OCI-LY3 (cell line): Measurements from ENCODE around the gene POLR2L.

Experiments used
- H2AFZ ChIP-seq: fragments of 200-600, 300-600 bp; shearing (Covaris generic); 2 replicates; pipeline ENCODE4 v1.6.0; 2014; ENCODE audit warnings: antibody characterized with exemption, low read depth, low read length
- H3K27ac ChIP-seq: fragments of 200-600, 300-600 bp; sonication (generic); 2 replicates; pipeline ENCODE4 v1.5.1; 2014; ENCODE audit warnings: mild to moderate bottlenecking, low read length, moderate library complexity, mixed read lengths
- H3K27me3 ChIP-seq: fragments of 200-600, 300-600 bp; sonication (generic); 2 replicates; pipeline ENCODE4 v1.6.1; 2014; ENCODE audit warnings: low read depth, low read length, mixed read lengths
- H3K36me3 ChIP-seq: fragments of 200-600, 300-600 bp; sonication (generic); replicated peaks from 2 replicates; pipeline ENCODE3; 2014; ENCODE audit warnings: low read depth, low read length, mixed read lengths
- H3K4me1 ChIP-seq: fragments of 300-600, 200-600 bp; sonication (generic); 2 replicates; pipeline ENCODE4 v1.6.1; 2014; ENCODE audit warnings: low read length, mixed read lengths
- H3K4me2 ChIP-seq: fragments of 200-600, 300-600 bp; sonication (generic); 2 replicates; pipeline ENCODE4 v1.6.1; 2014; ENCODE audit warnings: low read length, mixed read lengths
- H3K4me3 ChIP-seq: fragments of 300-600, 200-600 bp; sonication (generic); 2 replicates; pipeline ENCODE4 v1.5.1; 2014; ENCODE audit warnings: antibody characterized with exemption, mild to moderate bottlenecking, low read length, moderate library complexity
- H3K79me2 ChIP-seq: fragments of 300-600, 200-600 bp; shearing (Covaris generic); 2 replicates; pipeline ENCODE4 v1.6.1; 2014; ENCODE audit warnings: mild to moderate bottlenecking, low read length, mixed read lengths
- H3K9ac ChIP-seq: fragments of 300-600, 200-600 bp; shearing (Covaris generic); 2 replicates; pipeline ENCODE4 v1.6.0; 2014; ENCODE audit warnings: mild to moderate bottlenecking, low read length, moderate library complexity
- H3K9me3 ChIP-seq: fragments of 200-600, 300-600 bp; shearing (Covaris generic); 2 replicates; pipeline ENCODE4 v1.6.1; 2014; ENCODE audit warnings: low read length, mixed read lengths; ENCODE audit not compliant: insufficient read depth
- H4K20me1 ChIP-seq: fragments of 200-600, 300-600 bp; sonication (generic); 2 replicates; pipeline ENCODE4 v1.6.1; 2016; ENCODE audit warnings: low read length, mixed read lengths; ENCODE audit not compliant: insufficient read depth
- EZH2phosphoT487 ChIP-seq: fragments of 200-600 bp; shearing (Covaris generic); IDR thresholded peaks from 2 replicates; pipeline ENCODE4 v1.6.1; 2018; ENCODE audit warnings: antibody characterized with exemption, mixed run types, low read depth
- TF ChIP-seq, protein P1 (sequence below): fragments of 200-600, 300-600 bp; sonication (generic); IDR thresholded peaks from 2 replicates; pipeline ENCODE4 v1.5.1; 2014; ENCODE audit warnings: antibody characterized with exemption, low read length, low read depth

Gene POLR2L

DNA sequence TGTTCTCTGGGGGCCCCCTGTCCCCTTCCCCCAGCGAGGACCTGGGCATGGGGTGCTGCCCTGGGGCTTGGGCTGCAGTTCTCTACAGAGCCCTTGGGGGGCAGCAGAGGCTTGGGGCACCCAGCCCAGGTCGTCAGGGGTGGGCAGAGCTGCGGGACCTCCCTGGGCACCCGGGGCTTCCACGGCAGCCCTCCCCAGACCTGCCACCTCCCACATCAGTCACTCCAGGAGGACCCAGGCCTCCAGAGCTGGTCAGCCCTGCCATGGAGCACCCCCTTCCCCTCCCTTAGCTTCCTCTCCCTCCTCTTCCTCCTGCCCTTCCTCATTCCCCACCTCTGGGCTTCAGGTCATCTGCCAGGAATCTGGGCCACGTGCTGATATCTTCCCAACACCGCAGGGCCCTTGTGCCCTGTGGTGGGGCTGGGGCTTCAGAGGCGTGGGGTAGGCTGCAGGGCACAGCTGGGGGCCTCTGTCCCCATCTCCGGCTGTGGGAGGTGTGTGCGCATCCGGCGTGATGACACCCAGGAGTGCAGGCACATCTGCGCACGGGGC is 6.1 kb upstream of the POLR2L start:
- H4K20me1 ChIP-seq = no peaks in the 10 kb centered on the region
- no peak overlapping the region for H3K27ac ChIP-seq
- H3K36me3 ChIP-seq = no peaks in the 10 kb centered on the region
- TF ChIP-seq EZH2phosphoT487 = no peak
- TF ChIP-seq, protein P1, sequence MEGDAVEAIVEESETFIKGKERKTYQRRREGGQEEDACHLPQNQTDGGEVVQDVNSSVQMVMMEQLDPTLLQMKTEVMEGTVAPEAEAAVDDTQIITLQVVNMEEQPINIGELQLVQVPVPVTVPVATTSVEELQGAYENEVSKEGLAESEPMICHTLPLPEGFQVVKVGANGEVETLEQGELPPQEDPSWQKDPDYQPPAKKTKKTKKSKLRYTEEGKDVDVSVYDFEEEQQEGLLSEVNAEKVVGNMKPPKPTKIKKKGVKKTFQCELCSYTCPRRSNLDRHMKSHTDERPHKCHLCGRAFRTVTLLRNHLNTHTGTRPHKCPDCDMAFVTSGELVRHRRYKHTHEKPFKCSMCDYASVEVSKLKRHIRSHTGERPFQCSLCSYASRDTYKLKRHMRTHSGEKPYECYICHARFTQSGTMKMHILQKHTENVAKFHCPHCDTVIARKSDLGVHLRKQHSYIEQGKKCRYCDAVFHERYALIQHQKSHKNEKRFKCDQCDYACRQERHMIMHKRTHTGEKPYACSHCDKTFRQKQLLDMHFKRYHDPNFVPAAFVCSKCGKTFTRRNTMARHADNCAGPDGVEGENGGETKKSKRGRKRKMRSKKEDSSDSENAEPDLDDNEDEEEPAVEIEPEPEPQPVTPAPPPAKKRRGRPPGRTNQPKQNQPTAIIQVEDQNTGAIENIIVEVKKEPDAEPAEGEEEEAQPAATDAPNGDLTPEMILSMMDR = peak; percentile 77
- H3K4me2 ChIP-seq = peak overlapping the region; percentile 33
- 0 out of 2 replicates have a peak overlapping the region, but pooled peaks have one; percentile 4 for H3K4me3 ChIP-seq
- no peak overlapping the region for H2AFZ ChIP-seq
- no peaks in the 10 kb centered on the region for H3K9me3 ChIP-seq
- no peaks in the 10 kb centered on the region; the same call in 1 of the 2 replicates for H3K27me3 ChIP-seq
- H3K9ac ChIP-seq = no peak overlapping the region
- peaks cover 26% of the 10 kb centered on the region for H3K4me1 ChIP-seq
- no peaks in the 10 kb centered on the region for H3K79me2 ChIP-seq

DNA sequence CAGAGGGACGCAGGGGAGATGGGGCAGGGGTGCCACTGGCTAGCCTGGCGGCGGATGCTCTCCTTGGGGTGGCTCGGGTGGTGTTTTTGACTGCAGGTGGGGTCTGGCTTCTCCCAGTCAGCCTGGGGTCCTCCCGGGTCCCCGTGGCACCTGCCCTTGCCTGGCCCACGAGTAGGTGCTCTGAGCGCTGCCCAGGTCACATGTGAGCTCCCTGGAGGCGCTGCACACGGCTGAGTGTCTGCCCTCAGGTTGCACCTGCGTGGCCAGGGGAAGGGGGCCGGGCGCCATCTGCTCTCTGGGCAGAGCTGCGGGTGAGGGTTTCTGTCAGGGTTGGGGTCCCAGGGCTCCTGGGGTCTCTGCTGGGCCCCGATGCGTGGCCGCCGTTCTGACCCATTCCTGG is 5.5 kb upstream of the POLR2L start:
- H3K36me3 ChIP-seq = no peaks in the 10 kb centered on the region
- H3K79me2 ChIP-seq = no peaks in the 10 kb centered on the region
- no peak overlapping the region for H3K4me2 ChIP-seq
- no peak overlapping the region for H3K27ac ChIP-seq
- H4K20me1 ChIP-seq = no peaks in the 10 kb centered on the region
- H2AFZ ChIP-seq = no peak overlapping the region
- no peaks in the 10 kb centered on the region for H3K9me3 ChIP-seq
- no peak overlapping the region for H3K9ac ChIP-seq
- H3K27me3 ChIP-seq = no peaks in the 10 kb centered on the region; the same call in 1 of the 2 replicates
- peaks cover 26% of the 10 kb centered on the region for H3K4me1 ChIP-seq
- H3K4me3 ChIP-seq = no peak overlapping the region
- TF ChIP-seq, protein P1 = no peak
- TF ChIP-seq EZH2phosphoT487 = no peak

DNA sequence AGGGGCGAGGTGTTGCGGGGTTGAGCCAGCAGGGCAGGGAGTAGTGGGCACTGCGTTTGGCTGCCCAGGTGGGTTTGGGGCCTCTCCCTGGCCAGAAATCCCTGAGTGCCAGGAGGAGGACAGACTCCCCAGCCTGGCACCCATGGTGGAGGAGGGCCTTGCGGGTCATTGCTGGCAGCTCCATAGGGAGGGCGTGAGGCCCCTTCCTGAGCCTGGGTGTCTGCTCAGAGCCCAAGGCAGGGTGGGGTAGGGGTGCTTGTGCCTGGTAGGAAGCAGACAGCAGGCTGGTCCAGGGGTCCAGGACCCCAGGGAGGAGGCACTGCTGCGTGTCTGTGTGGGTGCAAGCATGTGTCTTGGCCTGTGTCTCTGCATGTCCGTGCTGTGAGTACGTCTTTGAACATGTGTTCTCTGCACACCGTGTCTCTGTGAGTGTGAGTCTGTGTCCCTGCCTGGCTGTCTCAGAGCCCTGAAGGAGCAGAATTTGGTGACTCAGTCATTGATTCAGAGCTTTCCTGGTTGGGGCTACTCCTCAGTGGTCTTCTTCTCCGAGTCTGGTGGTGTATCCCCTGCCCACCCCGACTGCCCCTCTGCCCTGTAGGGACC is 4.3 kb upstream of the POLR2L start:
- H2AFZ ChIP-seq = no peak overlapping the region
- no peaks in the 10 kb centered on the region; the same call in 1 of the 2 replicates for H3K27me3 ChIP-seq
- no peaks in the 10 kb centered on the region for H3K36me3 ChIP-seq
- no peaks in the 10 kb centered on the region for H3K9me3 ChIP-seq
- H3K9ac ChIP-seq = no peak overlapping the region
- H3K4me3 ChIP-seq = no peak overlapping the region
- TF ChIP-seq EZH2phosphoT487 = no peak
- TF ChIP-seq, protein P1 = no peak
- H3K4me1 ChIP-seq = peaks cover 26% of the 10 kb centered on the region
- no peak overlapping the region for H3K4me2 ChIP-seq
- peaks cover 7% of the 10 kb centered on the region for H3K79me2 ChIP-seq
- H4K20me1 ChIP-seq = no peaks in the 10 kb centered on the region
- H3K27ac ChIP-seq = no peak overlapping the region

DNA sequence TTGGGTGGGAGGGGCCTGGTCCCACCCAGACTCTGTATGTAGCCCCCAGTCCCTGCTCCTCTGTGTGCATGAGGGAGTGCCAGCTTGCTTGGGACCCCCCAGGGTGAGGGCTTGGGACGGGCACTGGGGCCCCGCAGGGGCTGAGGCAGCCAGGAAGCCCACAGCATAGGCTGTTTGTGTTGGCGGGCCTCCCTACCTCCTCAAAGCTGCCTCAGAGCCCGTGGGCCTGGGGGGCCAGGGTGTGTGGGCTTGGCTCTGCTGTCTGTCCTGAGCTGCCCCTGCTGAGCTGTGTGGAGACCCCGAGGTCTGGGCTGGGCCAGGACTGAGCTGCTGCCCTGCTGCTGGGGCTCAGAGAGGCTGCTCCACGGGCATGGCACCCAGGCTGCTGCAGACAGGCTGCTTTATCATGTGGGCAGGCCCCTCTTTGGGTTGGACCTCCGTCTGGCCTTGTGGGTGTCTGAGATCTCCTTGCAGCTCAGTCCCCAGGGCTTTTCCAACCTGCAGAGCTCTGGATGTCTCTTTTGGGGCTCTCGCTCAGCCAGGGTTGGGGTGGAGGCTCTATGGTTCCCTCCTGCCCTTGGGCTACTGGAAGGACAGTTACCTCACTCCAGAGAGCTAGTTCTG is 3.7 kb upstream of the POLR2L start:
- Histone ChIP-seq H3K27ac (no peak overlapping the region), H3K4me2 (no peak overlapping the region), H3K27me3 (no peaks in the 10 kb centered on the region; the same call in 1 of the 2 replicates), H3K9ac (no peak overlapping the region), H3K4me3 (no peak overlapping the region), H3K79me2 (peaks cover 13% of the 10 kb centered on the region), H2AFZ (no peak overlapping the region), H3K9me3 (no peaks in the 10 kb centered on the region), H3K4me1 (peaks cover 31% of the 10 kb centered on the region), H3K36me3 (no peaks in the 10 kb centered on the region), H4K20me1 (peaks cover 4% of the 10 kb centered on the region)
- TF ChIP-seq EZH2phosphoT487 = no peak
- TF ChIP-seq, protein P1 = no peak
